Measurements from ENCODE around the gene PPP2R2B. TPM values are rescaled to one million over a fixed set of nuclear protein-coding genes. Genes with fewer than 3 reads are reported as not detected.

PPP2R2B gene
- polyA plus RNA-seq, 1 donor from 2014 or later, result 0.14 TPM

- Mint-ChIP-seq H3K36me3 (no peaks in the 10 kb centered on the region), H3K4me3 (no peak overlapping the region), H3K4me1 (no peaks in the 10 kb centered on the region), H3K27me3 (no peaks in the 10 kb centered on the region), H3K9me3 (peaks cover 0 to 15% (median 0%) of the 10 kb centered on the region in 3 donors), H3K27ac (no peak overlapping the region)
Observed at GRCh38 chr5:146707316-146707715, 171.2 kb downstream of the PPP2R2B start.

GRCh38 chr5:146706321-146706972 is 172.1 kb downstream of the PPP2R2B start:
- Mint-ChIP-seq H3K27me3 (no peaks in the 10 kb centered on the region), H3K27ac (no peak overlapping the region), H3K4me1 (no peaks in the 10 kb centered on the region), H3K36me3 (no peaks in the 10 kb centered on the region), H3K4me3 (no peak overlapping the region), H3K9me3 (peaks cover 0 to 15% (median 0%) of the 10 kb centered on the region in 3 donors)

GRCh38 chr5:146704949-146705665 is 173.4 kb downstream of the PPP2R2B start:
- no peak overlapping the region for H3K27ac Mint-ChIP-seq
- H3K4me1 Mint-ChIP-seq, result no peaks in the 10 kb centered on the region
- no peak overlapping the region for H3K4me3 Mint-ChIP-seq
- H3K27me3 Mint-ChIP-seq, result no peaks in the 10 kb centered on the region
- peaks cover 0 to 15% (median 0%) of the 10 kb centered on the region in 3 donors for H3K9me3 Mint-ChIP-seq
- H3K36me3 Mint-ChIP-seq, result no peaks in the 10 kb centered on the region

GRCh38 chr5:146703899-146704298 is 174.7 kb downstream of the PPP2R2B start:
- H3K4me3 Mint-ChIP-seq, result no peak overlapping the region
- H3K4me1 Mint-ChIP-seq, result no peaks in the 10 kb centered on the region

GRCh38 chr5:146703499-146703898 is 175.1 kb downstream of the PPP2R2B start:
- Mint-ChIP-seq H3K27ac (no peak overlapping the region), H3K4me3 (no peak overlapping the region), H3K4me1 (no peaks in the 10 kb centered on the region), H3K36me3 (no peaks in the 10 kb centered on the region), H3K9me3 (peaks cover 2 to 7% (median 2%) of the 10 kb centered on the region in 3 donors), H3K27me3 (peaks cover 2% of the 10 kb centered on the region)

More at GRCh38 chr5:146703899-146704298, 174.7 kb downstream of the PPP2R2B start:
- H3K27me3 Mint-ChIP-seq, result no peaks in the 10 kb centered on the region
- peaks cover 0 to 7% (median 0%) of the 10 kb centered on the region in 3 donors for H3K9me3 Mint-ChIP-seq
- peak overlapping the region in 1 of 3 donors; percentile 26 for H3K27ac Mint-ChIP-seq
- H3K36me3 Mint-ChIP-seq, result no peaks in the 10 kb centered on the region

DNA sequence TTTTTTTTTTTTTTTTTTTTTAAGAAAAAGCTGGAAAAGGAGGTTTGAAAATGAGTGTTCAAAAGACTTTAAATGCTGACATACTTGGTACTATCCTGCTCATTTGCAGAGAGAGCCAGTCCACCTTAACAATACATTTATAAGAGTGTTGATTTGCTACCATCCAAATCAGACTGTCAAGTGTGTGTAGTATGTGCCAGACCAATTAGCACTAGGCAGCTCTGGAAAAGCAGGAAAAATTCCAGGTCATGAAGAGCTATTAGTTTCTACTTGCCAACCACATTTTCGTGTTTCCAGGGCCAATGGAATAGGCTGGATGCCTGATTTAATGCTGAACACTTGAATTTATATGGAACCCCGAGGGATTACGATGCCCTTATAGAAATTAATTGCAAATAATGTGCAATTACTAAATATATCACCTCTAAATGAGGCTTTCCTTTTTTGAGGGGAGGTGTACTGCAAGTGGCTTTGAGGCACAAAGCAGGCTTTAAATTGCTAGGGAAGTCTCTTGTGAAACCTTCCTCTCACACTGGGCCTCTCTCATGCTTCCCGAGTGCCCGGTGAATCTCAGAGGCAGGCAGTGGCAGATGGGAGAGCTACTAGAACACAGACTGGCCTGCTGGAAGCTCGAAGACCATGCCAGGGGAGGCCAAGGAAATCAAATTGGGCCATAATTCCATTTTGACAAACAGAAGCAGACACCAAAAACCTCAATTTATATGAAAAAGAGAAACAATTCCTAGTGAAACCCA is 178.7 kb downstream of the PPP2R2B start:
- Mint-ChIP-seq H3K4me1 (no peaks in the 10 kb centered on the region), H3K4me3 (no peak overlapping the region), H3K36me3 (no peaks in the 10 kb centered on the region), H3K9me3 (peaks cover 0 to 2% (median 2%) of the 10 kb centered on the region in 3 donors), H3K27me3 (peaks cover 2% of the 10 kb centered on the region), H3K27ac (no peak overlapping the region)

DNA sequence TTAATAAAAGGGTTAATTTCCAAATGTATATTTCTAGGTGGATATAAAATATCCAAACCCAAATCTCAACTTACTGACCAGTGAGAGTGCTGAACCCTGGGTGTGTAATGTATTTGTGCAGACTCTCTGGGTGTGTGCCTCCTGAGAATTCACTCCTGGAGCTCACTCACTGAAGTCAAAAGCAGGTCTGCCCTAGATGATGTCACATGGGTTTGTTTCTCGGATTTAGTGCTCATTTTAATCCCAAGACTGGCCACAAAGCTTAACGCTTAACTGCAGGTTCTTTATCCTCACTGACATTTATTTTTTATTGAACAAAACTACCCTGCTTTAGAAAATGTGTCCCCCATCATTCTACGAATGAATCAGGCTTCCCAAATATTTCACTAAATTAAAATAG is 179.4 kb downstream of the PPP2R2B start:
- peaks cover 2% of the 10 kb centered on the region for H3K27me3 Mint-ChIP-seq
- no peak overlapping the region for H3K27ac Mint-ChIP-seq
- H3K4me3 Mint-ChIP-seq, result no peak overlapping the region
- peaks cover 0 to 2% (median 2%) of the 10 kb centered on the region in 3 donors for H3K9me3 Mint-ChIP-seq
- H3K36me3 Mint-ChIP-seq, result no peaks in the 10 kb centered on the region
- H3K4me1 Mint-ChIP-seq, result no peaks in the 10 kb centered on the region

DNA sequence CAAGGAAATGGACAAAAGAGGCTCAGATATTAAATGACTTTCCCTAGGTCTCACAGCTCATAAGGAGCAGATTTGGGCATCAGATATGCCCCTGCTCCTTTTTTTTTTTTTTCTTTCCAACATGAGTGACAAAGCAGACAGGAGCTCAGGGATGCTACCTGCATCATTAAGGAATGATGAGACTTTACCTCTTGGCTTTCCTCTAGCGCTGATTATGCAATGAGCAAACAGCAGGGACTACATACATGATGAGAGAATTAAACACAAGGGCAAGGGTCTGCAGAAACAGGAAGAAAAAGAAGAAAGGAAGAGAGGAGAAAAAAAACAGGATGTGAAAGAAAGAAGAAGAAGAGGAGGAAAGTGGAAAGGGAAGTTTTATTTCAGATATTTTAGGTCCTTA is 179.9 kb downstream of the PPP2R2B start:
- Mint-ChIP-seq H3K36me3 (no peaks in the 10 kb centered on the region), H3K4me3 (no peak overlapping the region), H3K27me3 (peaks cover 2% of the 10 kb centered on the region), H3K4me1 (no peaks in the 10 kb centered on the region), H3K9me3 (peaks cover 0 to 2% (median 2%) of the 10 kb centered on the region in 3 donors), H3K27ac (no peak overlapping the region)

GRCh38 chr5:146697211-146697610 is 181.3 kb downstream of the PPP2R2B start:
- Mint-ChIP-seq H3K9me3 (peaks cover 0 to 2% (median 2%) of the 10 kb centered on the region in 3 donors), H3K36me3 (no peaks in the 10 kb centered on the region), H3K4me3 (no peak overlapping the region), H3K4me1 (no peaks in the 10 kb centered on the region), H3K27me3 (peaks cover 2% of the 10 kb centered on the region), H3K27ac (no peak overlapping the region)

GRCh38 chr5:146695646-146696045 is 182.9 kb downstream of the PPP2R2B start:
- no peaks in the 10 kb centered on the region for H3K4me1 Mint-ChIP-seq
- H3K4me3 Mint-ChIP-seq, result no peak overlapping the region
- H3K9me3 Mint-ChIP-seq, result peaks cover 2 to 4% (median 4%) of the 10 kb centered on the region in 3 donors
- H3K36me3 Mint-ChIP-seq, result no peaks in the 10 kb centered on the region
- no peak overlapping the region for H3K27ac Mint-ChIP-seq
- H3K27me3 Mint-ChIP-seq, result peaks cover 2% of the 10 kb centered on the region

DNA sequence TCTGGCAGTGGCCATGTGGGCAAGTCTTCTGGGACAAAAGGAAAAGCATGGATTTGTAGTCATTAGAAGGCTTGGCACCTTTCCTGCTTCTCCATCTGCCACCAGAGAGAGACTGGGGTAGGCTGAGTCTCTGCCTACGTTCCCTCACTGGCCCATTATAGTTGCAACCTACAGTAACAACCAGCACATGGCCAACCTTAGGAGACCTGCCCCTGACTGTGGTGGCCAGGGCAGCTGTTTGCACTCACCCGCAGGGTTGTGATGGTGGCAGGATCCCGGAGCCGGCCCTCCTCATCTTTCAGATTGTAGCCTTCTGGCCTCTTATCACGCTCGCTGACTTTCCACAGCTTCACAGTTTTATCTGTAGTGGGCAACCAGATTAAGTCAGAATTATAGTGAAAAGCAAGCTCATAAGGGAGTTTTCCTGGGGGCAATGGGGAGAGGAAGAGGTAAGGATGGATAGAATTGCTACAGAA is 187.6 kb downstream of the PPP2R2B start:
- Mint-ChIP-seq H3K27me3 (no peaks in the 10 kb centered on the region), H3K27ac (no peak overlapping the region), H3K4me1 (no peaks in the 10 kb centered on the region), H3K36me3 (no peaks in the 10 kb centered on the region), H3K4me3 (no peak overlapping the region), H3K9me3 (peaks cover 0 to 4% (median 1%) of the 10 kb centered on the region in 3 donors)

- H3K27ac Mint-ChIP-seq, result no peak overlapping the region
- H3K4me1 Mint-ChIP-seq, result no peaks in the 10 kb centered on the region
- H3K4me3 Mint-ChIP-seq, result no peak overlapping the region
- no peaks in the 10 kb centered on the region for H3K27me3 Mint-ChIP-seq
- peaks cover 0 to 4% (median 1%) of the 10 kb centered on the region in 3 donors for H3K9me3 Mint-ChIP-seq
- H3K36me3 Mint-ChIP-seq, result no peaks in the 10 kb centered on the region
Observed at GRCh38 chr5:146687630-146688029, 190.9 kb downstream of the PPP2R2B start.

DNA sequence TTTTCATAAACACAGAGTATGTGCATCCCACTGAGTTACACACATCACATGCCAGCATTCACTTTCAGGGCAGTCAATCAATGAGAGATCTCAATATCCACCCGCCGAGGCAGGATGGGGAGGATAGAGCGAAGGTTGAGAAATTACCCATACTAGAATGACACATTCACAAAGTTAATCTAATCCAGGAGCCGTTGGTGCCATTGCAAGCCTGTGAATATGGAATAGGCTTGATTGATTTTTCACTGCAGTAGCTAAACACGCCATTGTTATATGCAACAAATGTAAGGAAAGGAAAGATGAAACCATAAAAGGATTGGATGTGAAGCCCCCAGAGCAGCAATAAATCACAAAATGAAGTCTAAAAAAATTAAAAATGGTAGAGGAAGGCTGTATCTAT is 194.7 kb downstream of the PPP2R2B start:
- H3K9me3 Mint-ChIP-seq, result no peaks in the 10 kb centered on the region
- no peaks in the 10 kb centered on the region for H3K36me3 Mint-ChIP-seq
- H3K4me3 Mint-ChIP-seq, result no peak overlapping the region
- no peak overlapping the region for H3K27ac Mint-ChIP-seq
- no peaks in the 10 kb centered on the region for H3K27me3 Mint-ChIP-seq
- H3K4me1 Mint-ChIP-seq, result no peaks in the 10 kb centered on the region

- Mint-ChIP-seq H3K36me3 (no peaks in the 10 kb centered on the region), H3K4me1 (no peaks in the 10 kb centered on the region), H3K27me3 (no peaks in the 10 kb centered on the region), H3K27ac (no peak overlapping the region), H3K4me3 (no peak overlapping the region), H3K9me3 (no peaks in the 10 kb centered on the region)
Observed at GRCh38 chr5:146682899-146683532, 195.5 kb downstream of the PPP2R2B start.

All from IgD-negative memory B cell (primary cell).